Measurements from ENCODE around the gene CTSZ.
A peak's percentile ranks its signal among the peaks of the same experiment; 100 is the strongest.
"Not testable (repeated sequence)": the region's sequence is repeated elsewhere in the genome, so short reads cannot be mapped to it uniquely, and the experiment has no call there.

Gene CTSZ

DNA sequence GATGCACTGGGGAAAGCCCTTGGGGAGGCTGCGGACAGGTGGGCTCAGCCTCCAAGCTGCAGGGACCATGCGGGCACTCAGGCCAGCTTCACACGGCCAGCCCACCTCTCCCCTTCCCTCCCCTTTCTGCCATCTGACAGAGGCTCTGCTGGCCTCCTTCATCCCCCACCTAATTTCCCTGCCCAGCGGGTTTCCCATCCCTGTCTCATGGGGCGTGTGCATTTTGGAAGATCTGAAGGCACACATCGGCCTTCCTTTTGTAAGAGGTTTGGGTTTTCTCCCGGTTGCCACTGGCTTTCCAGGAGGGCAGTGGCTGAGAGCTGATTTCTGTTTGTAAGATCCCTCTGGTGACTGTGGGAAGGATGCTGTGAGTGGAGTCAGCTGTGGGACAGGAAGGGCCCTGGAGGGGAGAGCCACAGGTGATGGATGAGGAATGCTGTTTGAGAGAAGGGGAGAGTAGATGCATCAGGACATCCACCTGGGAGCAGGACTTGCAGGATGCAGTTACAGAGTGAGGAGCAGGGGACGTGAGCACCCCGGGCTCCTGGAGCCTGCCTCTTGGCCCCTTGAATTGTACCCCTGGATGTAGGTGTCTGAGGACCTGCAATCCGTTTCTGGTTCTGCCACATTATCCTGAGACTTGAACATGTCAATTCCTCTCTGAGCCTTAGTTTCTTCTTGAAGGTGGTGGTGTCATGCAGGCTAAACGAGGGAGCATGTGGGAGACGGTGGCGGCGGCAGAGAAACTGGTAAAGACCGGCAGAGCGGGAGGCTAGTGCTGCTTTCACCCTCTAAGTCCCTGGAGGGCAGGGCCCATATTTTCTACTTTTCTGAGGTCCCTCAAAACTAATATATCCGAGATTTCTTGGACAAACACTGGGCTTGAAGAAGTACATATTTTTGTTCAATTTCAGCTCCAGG, 6.2 kb upstream of the CTSZ start:
- TF ChIP-seq ZNF274 (IDR thresholded peaks at IDR 0.05; ENCODE audit: low read depth, low read length) = no peak
- no peak overlapping the region for H3K4me3 ChIP-seq (ENCODE audit: low read length)

DNA sequence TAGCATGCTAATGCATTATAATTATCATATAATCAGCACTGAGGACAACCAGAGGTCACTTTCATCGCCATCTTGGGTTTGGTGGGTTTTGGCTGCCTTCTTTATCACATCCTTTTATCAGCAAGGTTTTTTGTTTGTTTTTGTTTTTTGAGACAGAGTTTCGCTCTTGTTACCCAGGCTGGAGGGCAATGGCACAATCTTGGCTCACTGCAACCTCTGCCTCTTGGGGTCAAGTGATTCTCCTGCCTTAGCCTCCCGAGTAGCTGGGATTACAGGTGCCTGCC, 4.8 kb upstream of the CTSZ start:
- H3K4me3 ChIP-seq (ENCODE audit: low read length) = not testable (repeated sequence)

- H3K4me3 ChIP-seq (ENCODE audit: low read length) = no peak overlapping the region
Measured at GRCh38 chr20:59010995-59011873, 4.2 kb upstream of the CTSZ start.

DNA sequence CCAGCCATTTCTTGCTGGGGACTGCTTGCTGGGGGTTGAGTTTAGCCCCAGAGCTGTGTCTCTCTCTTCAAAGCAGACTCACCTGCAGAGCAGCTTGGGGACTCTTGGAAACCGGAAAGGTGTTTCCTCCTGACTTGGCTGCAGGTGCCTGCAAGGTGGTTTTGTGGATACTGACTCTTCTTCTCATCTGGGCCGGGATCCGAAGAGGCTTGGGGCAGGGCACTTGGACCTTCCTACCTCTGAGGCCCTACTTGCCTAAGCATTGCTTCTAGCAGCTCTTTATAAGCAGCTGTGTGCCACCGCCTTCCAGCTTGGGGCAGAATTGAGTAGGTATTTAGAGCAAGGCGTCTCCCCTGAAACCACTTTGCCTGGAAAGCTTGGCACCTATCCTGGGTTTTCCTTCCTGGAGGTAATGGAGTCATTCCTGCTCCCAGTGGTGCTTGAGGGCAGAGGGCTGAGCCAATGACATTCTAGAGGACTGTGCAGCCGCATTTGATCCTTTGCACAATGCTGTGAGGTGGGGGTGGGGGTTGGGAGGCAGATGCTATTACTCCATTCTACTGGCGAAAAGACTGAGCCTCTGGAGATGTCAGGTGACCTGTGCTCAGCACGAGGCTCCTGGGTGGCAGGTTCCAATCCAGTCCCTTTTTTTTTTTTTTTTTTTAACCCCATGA, 3.4 kb upstream of the CTSZ start:
- H3K4me3 ChIP-seq (ENCODE audit: low read length) = no peak overlapping the region
- no peak for TF ChIP-seq ZNF274 (IDR thresholded peaks at IDR 0.05; ENCODE audit: low read depth, low read length)

More at GRCh38 chr20:59010995-59011873, 4.2 kb upstream of the CTSZ start:
- TF ChIP-seq ZNF274 (IDR thresholded peaks at IDR 0.05; ENCODE audit: low read depth, low read length) = no peak

DNA sequence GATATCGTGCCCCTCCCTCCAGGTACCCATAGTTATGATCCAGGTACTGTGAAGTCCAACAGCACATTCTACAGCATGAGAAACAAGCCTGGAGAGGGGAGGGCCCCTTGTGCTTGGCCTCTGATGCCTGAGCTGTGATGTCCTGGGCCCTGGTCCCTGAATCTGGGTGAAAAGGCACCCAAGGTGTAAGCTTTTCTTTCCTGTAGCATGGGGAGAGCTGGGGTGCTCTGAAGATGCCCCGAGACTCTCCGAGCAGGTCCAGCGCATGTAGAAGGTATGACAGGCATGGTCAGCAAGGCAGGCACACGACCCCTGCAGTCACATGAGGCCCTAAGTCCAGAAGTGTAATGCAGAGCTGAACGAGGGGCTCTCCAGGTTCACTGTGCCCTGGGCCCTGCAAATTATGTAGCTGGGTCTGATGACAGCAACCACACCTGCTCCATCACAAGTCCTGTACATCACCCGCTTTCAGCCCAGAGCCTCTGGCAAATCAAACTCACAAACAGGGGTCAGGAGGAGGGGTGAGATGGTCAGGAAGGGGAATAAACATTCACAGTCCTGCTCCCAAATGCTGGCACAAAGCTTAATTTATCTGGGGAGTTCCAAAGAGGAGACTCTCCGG, 1.8 kb upstream of the CTSZ start:
- H3K4me3 ChIP-seq (ENCODE audit: low read length) = no peak overlapping the region
- TF ChIP-seq ZNF274 (IDR thresholded peaks at IDR 0.05; ENCODE audit: low read depth, low read length) = no peak

GRCh38 chr20:59007665-59008511, 834 bp upstream of the CTSZ start:
- TF ChIP-seq ZNF274 (IDR thresholded peaks at IDR 0.05; ENCODE audit: low read depth, low read length) = no peak
- peak overlapping the region; percentile 70; the same call in 1 of the 2 replicates for H3K4me3 ChIP-seq (ENCODE audit: low read length)

GRCh38 chr20:59006167-59006863, 739 bp downstream of the CTSZ start:
- peak overlapping the region; percentile 70; the same call in 1 of the 2 replicates for H3K4me3 ChIP-seq (ENCODE audit: low read length)
- no peak for TF ChIP-seq ZNF274 (IDR thresholded peaks at IDR 0.05; ENCODE audit: low read depth, low read length)

GRCh38 chr20:59005523-59006166, 1.4 kb downstream of the CTSZ start:
- TF ChIP-seq ZNF274 (IDR thresholded peaks at IDR 0.05; ENCODE audit: low read depth, low read length) = no peak
- H3K4me3 ChIP-seq (ENCODE audit: low read length) = peak overlapping the region; percentile 70; the same call in 1 of the 2 replicates

DNA sequence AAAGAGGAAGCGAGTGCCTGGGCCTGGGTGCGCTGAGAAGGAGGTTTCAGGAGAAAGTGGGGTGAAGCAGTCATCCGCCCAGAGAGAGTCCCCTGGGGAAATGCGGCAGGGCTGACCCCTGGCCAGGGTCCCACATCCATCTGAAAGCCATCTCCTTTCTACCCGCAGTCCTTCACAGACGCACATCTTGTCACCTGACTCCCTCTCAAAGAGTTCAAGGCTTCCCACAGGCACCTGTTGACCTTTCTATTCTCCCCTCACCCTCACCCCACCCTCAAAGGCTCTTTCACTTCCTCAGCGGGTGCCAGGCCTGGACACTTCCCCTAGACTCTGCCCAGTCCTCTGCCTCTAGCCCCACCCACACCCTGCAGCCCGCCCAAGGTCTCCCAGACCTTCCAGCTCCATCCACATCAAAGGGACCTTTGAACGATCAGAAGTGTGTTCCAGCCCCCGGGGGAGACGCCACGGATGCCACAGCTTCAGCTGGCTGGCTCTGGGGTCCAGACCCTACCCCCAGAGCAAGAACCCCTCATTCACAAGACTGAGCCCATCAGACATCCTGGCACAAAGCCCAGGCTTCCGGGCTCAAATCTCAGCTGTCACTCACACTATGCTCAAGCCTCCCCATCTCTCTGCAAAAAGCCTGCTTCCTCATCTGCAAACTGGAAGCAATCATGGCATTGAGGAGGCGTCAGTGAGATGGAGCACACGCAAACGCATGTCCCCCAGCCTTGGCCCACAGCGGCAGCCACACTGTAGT, 2.1 kb downstream of the CTSZ start:
- H3K4me3 ChIP-seq (ENCODE audit: low read length) = peak overlapping the region; percentile 70; the same call in 1 of the 2 replicates
- TF ChIP-seq ZNF274 (IDR thresholded peaks at IDR 0.05; ENCODE audit: low read depth, low read length) = no peak

DNA sequence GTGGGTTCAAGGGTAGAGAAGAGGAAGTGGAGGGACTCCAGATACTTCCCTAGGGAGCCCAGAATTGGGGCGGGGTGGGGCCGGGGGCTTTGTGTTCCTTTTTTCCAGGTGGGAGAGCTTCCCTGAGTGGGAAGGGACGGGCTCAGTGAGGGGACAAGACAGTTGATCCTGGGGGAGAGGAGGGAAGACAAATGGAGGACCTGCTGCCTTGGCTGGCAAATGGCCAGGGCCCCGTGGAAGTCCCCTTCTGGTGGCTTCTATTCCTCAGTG, 2.6 kb downstream of the CTSZ start:
- H3K4me3 ChIP-seq (ENCODE audit: low read length) = peak overlapping the region; percentile 7; the same call in 1 of the 2 replicates
- TF ChIP-seq ZNF274 (IDR thresholded peaks at IDR 0.05; ENCODE audit: low read depth, low read length) = no peak

DNA sequence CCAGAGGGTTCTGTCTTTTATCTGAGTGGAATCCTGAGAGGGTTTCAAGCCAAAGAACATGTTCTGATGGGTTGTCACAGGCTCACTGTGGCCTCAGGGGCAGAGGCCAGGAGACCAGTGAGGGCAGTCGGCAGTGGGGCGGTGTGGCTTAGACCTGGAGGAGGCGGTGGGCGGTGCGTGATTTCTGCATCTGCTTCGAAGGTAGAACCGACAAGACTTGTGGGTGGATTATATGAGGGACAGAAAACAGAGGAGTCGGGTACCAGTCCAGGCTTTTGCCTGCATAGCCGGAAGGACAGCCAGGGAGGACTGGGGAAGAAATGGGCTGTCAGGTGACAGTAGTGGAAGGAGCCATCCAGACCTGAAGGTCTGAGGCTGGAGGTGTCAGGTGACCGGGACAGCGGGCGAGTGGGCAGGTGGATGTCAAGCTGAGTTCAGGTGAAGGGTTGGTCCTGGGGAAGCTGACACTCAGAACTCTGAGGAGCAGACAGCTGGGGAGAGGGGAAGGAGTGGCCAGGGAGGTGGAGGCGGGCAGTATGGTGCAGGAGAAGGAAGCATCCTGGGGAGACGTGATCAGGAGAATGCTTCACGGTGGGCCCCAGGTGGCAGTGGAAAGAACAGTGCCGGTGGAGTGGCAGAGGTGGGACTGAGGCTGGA, 3.1 kb downstream of the CTSZ start:
- no peak for TF ChIP-seq ZNF274 (IDR thresholded peaks at IDR 0.05; ENCODE audit: low read depth, low read length)
- H3K4me3 ChIP-seq (ENCODE audit: low read length) = peak overlapping the region; percentile 7; the same call in 1 of the 2 replicates
